ENCODE results near the gene CRELD2. TPM values are rescaled to one million over a fixed set of nuclear protein-coding genes. Genes with fewer than 3 reads are reported as not detected.

Gene CRELD2
- total RNA-seq, 2 experiments from 2014 or later, result 32.6 to 34.8 TPM

GRCh38 chr22:49975543-49976389, 57.3 kb downstream of the CRELD2 start:
- peak overlapping the region; percentile 92 for H3K27ac Mint-ChIP-seq
- DNase-seq, result peak; percentile 83
- H3K27me3 Mint-ChIP-seq, result peaks cover 5% of the 10 kb centered on the region
- H3K4me3 Mint-ChIP-seq, result peak overlapping the region; percentile 30
- peaks cover 34% of the 10 kb centered on the region for H3K36me3 Mint-ChIP-seq
- peaks cover 32% of the 10 kb centered on the region for H3K9me3 Mint-ChIP-seq
- peaks cover 32% of the 10 kb centered on the region for H3K4me1 Mint-ChIP-seq

GRCh38 chr22:49976439-49977175, 58.2 kb downstream of the CRELD2 start:
- Mint-ChIP-seq H3K9me3 (peaks cover 34% of the 10 kb centered on the region), H3K4me1 (peaks cover 29% of the 10 kb centered on the region), H3K27me3 (peaks cover 5% of the 10 kb centered on the region), H3K4me3 (no peak overlapping the region), H3K36me3 (peaks cover 41% of the 10 kb centered on the region), H3K27ac (peak overlapping the region; percentile 92)
- peak; percentile 71 for DNase-seq

Other genes with a start within 250 kb of the CRELD2 start
- 10 to 100 TPM; 22.7 to 23.2 TPM for gene BRD1, start 90.8 kb upstream of the CRELD2 start, total RNA-seq
- gene ZBED4, start 64.8 kb upstream of the CRELD2 start, total RNA-seq, result 10 to 100 TPM; 20.6 to 20.7 TPM
- gene ALG12, start 196 bp upstream of the CRELD2 start, total RNA-seq, result 10 to 100 TPM; 14.5 to 15.2 TPM
- gene PIM3, start 42.1 kb downstream of the CRELD2 start, total RNA-seq, result 100 to 1,000 TPM; 134 to 137 TPM
- gene IL17REL, start 94.1 kb downstream of the CRELD2 start, total RNA-seq, result not detected
- not detected for gene TTLL8, start 139.7 kb downstream of the CRELD2 start, total RNA-seq
- gene MLC1, start 166.8 kb downstream of the CRELD2 start, total RNA-seq, result 1 to 10 TPM; 1.5 to 2.1 TPM
- under 1 TPM; 0.14 to 0.23 TPM for gene MOV10L1, start 171.4 kb downstream of the CRELD2 start, total RNA-seq